ENCODE data around the gene BRD3OS.

Gene BRD3OS

DNA sequence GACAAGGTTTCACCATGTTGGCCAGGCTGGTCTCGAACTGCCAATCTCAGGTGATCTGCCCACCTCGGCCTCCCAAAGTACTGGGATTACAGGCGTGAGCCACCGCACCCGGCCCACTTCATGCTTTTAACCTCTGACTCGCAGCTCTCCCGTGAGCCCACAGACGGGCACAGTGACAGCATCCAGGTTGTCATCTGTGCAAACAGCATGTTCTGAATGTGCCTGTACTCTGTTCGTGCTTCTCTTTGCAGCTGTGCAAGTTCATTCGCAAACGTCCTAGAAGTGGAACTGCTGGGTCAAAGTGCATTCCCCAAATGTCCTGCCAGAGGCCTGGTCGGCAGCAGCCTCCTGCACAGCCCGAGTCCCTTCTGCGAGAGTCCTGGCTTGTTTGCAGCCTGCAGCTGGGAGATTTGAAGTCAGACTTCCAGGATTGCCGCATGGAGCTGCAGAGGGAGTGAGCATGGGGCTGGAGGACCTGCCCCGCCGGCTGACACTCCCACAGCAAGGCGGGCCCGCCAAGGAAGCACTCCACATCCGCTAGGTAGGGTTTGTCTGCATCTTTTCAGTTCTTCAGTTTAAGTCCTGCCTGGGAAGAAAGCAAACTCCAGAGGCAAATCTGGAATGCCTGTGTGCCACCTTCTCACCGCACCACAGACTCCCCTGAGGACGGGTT, 3.4 kb downstream of the BRD3OS start:
- no peak for DNase-seq (ENCODE audit: low spot score)
- in situ Hi-C loops (cut with MboI; ENCODE audit: low pct_unique_long_range_greater_than_20kb, low sequenced_read_pairs, unreplicated experiment) = no loop called here
- TF ChIP-seq, protein P1, sequence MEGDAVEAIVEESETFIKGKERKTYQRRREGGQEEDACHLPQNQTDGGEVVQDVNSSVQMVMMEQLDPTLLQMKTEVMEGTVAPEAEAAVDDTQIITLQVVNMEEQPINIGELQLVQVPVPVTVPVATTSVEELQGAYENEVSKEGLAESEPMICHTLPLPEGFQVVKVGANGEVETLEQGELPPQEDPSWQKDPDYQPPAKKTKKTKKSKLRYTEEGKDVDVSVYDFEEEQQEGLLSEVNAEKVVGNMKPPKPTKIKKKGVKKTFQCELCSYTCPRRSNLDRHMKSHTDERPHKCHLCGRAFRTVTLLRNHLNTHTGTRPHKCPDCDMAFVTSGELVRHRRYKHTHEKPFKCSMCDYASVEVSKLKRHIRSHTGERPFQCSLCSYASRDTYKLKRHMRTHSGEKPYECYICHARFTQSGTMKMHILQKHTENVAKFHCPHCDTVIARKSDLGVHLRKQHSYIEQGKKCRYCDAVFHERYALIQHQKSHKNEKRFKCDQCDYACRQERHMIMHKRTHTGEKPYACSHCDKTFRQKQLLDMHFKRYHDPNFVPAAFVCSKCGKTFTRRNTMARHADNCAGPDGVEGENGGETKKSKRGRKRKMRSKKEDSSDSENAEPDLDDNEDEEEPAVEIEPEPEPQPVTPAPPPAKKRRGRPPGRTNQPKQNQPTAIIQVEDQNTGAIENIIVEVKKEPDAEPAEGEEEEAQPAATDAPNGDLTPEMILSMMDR (IDR thresholded peaks at IDR 0.05; ENCODE audit: extremely low read depth, insufficient read depth, missing control alignments) = no peak

DNA sequence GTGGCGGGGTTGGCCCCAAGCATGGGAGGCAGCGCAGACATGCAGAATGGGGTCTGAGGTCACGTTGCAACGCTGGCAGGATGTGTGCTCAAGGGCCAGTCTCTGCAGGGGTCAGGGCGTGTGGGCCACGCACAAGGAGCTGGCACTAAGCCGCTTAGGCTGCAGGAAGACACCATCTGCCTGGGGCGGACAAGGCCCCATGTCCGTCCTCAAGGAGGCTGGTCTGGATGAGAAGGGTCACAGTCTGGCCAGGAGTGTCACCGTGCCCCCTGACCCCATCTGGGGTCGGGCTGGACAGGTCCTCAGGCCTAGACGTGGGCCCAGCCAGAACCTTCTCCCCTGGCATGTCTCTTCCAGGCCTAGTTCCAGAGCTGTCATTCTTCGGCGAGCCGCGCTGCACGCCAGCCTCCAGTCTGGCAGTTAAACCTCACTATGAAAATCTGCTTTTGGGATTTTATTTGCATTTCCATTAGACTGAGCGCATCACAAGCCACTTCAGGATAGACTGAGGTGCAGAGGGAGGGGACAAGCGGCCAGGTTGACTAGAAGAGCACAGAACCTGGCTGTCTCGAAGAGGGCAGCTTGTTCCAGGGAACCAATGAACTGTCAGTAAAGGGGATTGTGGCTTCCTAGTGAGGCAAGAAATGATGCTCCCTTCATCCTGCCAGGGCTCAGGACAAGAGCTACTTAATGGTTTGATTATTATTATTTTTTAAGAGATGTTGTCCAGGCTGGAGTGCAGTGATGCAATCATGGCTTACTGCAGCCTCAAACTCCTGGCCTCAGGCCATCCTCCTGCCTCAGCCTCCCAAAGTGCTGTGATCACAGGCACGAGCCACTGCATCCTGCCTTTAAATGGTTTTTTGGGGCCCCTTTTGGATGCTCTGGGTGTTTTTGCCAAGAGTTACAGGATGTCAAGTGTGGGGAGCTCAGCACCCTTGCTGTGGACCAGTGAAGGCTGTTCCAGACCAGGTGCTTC, 4.3 kb downstream of the BRD3OS start:
- in situ Hi-C loops (cut with MboI; ENCODE audit: low pct_unique_long_range_greater_than_20kb, low sequenced_read_pairs, unreplicated experiment) = no loop called here
- TF ChIP-seq, protein P1 (IDR thresholded peaks at IDR 0.05; ENCODE audit: extremely low read depth, insufficient read depth, missing control alignments) = no peak
- no peak for DNase-seq (ENCODE audit: low spot score)

DNA sequence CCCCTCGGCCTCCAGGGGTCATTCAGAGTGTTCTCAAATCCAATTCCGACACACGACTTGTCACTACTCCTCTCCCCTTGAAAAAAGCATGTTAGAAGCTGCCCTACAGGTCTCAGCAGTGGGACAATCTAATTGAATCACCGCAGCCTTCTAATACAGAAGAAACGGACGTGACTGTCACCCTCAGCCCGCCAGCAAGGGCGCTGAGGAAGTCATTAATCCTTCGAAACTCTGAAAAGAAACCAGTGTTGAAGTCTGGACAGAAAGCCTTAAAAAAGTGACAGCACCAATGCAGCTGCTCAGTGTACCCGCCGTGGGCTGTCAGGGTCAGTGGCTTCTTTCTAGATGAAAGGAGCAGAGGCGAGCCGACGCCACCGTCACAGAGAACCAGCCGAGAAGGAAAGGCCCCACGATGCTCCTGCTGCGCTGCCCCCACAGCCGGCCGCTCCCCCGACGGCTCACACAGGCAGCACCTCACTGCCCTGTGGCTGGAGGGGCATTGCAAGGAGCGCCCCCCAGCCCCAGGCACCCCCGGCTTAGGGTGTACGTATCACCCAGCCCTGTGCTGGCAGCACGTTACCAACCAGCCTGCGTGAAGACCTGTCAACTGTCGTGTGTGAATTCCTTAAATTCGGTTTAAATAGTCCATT, 5.7 kb downstream of the BRD3OS start:
- in situ Hi-C loops (cut with MboI; ENCODE audit: low pct_unique_long_range_greater_than_20kb, low sequenced_read_pairs, unreplicated experiment) = no loop called here
- TF ChIP-seq, protein P1 (IDR thresholded peaks at IDR 0.05; ENCODE audit: extremely low read depth, insufficient read depth, missing control alignments) = no peak

DNA sequence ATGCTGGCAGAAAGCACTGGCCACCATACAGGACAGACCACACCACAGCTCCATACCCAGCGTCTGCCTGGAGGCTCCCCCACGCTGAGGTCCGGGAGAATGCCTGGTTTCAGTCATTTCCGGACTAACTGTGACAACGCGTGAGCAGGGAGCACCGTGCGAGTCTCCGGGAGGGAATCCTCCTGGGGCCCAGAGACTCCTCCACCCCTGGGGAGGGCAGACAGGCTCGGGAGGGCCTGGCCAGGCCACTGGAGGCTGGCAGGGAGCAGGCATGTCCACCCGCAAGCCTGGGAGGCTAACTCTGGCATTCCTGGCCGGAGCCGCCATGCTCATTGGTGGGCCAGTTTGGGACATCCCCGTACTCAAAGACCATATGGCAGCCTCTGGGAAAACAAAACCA, 6.5 kb downstream of the BRD3OS start:
- DNase-seq (ENCODE audit: low spot score) = no peak
- TF ChIP-seq, protein P1 (IDR thresholded peaks at IDR 0.05; ENCODE audit: extremely low read depth, insufficient read depth, missing control alignments) = no peak
- in situ Hi-C loops (cut with MboI; ENCODE audit: low pct_unique_long_range_greater_than_20kb, low sequenced_read_pairs, unreplicated experiment) = no loop called here

More for the DNA sequence above, 5.7 kb downstream of the BRD3OS start:
- DNase-seq (ENCODE audit: low spot score) = no peak

DNA sequence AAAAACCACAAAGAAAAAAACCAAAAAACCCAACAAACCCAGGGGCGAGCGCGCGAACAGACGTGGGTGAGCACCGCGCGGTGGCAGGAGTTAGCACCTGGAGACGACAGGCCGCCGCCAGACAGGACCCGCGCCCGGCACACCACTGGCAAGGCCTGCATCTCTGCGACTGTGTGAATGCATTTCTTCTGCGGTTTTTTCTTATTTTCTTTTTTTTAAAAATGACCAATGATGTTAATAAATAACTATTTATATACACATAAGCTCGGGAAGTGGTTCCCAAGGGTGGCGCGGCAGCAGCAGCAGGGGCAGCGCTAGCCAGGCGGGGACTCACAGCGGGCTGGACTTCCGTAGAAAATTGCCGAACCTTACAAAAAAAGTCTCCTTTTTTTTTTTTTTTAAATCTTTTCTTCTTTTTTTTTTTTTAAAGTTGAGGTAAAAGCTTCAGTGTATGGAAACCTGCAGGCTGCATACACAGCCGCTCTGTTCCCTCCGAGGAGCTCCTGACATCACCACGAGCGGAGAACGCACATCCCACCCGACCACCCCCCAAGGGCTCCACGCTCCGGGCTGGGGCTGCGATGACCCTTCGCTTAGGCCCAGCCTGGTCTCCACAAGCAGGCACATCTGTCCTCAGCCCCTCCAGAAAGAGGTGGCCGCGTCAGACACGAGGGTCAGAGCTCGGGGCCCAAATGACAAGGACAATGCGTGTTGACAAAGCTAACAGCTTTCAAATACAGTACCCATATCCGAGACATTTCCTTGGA, 7.4 kb downstream of the BRD3OS start:
- DNase-seq (ENCODE audit: low spot score) = no peak
- TF ChIP-seq, protein P1 (IDR thresholded peaks at IDR 0.05; ENCODE audit: extremely low read depth, insufficient read depth, missing control alignments) = no peak
- in situ Hi-C loops (cut with MboI; ENCODE audit: low pct_unique_long_range_greater_than_20kb, low sequenced_read_pairs, unreplicated experiment) = no loop called here

Data from GM13977 (cell line).